Panc1 (cell line): Measurements from ENCODE around the gene NTNG1. TPM values are rescaled to one million over a fixed set of nuclear protein-coding genes. Genes with fewer than 3 reads are reported as not detected.

Experiments used
- ATAC-seq: fragments of 200-7000 bp; cut with Tn5 transposase; 2 replicates; pipeline ENCODE4 v1.9.1; 2020; ENCODE audit warnings: mild to moderate bottlenecking, moderate library complexity
- BruUV-seq: library from RNA; stranded (reverse); fragments of 400-500 nt; replicated peaks from 2 replicates; lab custom pipeline; 2021; lab: Mats Ljungman, UMichigan
- CTCF ChIA-PET: fragments of 300-600 bp; sonication (Branson Sonifier 250); formaldehyde crosslinking; loops from one replicate; lab custom pipeline; 2022; ENCODE audit warnings: antibody characterized with exemption; lab: Charles Lee
- POLR2A ChIA-PET: fragments of 300-600 bp; sonication (Branson Sonifier 250); formaldehyde crosslinking; loops from one replicate; lab custom pipeline; 2022; ENCODE audit warnings: antibody characterized with exemption; lab: Charles Lee
- DNase-seq: peaks from one replicate; pipeline ENCODE4 v3.0.0-alpha.2; 2010; ENCODE audit warnings: low read depth, low spot score
- H3K27ac ChIP-seq: 2 replicates; pipeline ENCODE4 v1.5.1; 2011; ENCODE audit warnings: mild to moderate bottlenecking, low read length, inconsistent platforms
- H3K27me3 ChIP-seq: fragments of 200-500 bp; sonication (Bioruptor generic); 2 replicates; pipeline ENCODE4 v1.6.0; 2014; ENCODE audit warnings: low read length, inconsistent platforms; ENCODE audit not compliant: control insufficient read depth, insufficient read depth
- H3K36me3 ChIP-seq: fragments of 200-500 bp; sonication (Bioruptor generic); 2 replicates; pipeline ENCODE4 v1.5.1; 2014; ENCODE audit warnings: inconsistent platforms, mild to moderate bottlenecking, low read length, moderate library complexity; ENCODE audit not compliant: control insufficient read depth, insufficient read depth
- H3K4me1 ChIP-seq: 2 replicates; pipeline ENCODE4 v1.5.1; 2011; ENCODE audit warnings: inconsistent platforms, mild to moderate bottlenecking, low read length, moderate library complexity; ENCODE audit not compliant: control insufficient read depth, insufficient read depth
- H3K4me3 ChIP-seq, 2 experiments: 2 replicates each; pipeline ENCODE4 v1.5.1; 2011 to 2012; ENCODE audit warnings: low read depth in 2 of 2, low read length in 2 of 2, mild to moderate bottlenecking in 2 of 2, inconsistent platforms in 1 of 2, moderate library complexity in 1 of 2
- H3K9me3 ChIP-seq: fragments of 200-500 bp; sonication (Bioruptor generic); 2 replicates; pipeline ENCODE4 v1.5.1; 2014; ENCODE audit warnings: low read depth, mild to moderate bottlenecking, inconsistent platforms, low read length, moderate library complexity; ENCODE audit not compliant: control insufficient read depth, insufficient read depth
- POLR2AphosphoS5 ChIP-seq: IDR thresholded peaks from 2 replicates; pipeline ENCODE4 v1.6.1; 2012; ENCODE audit warnings: mild to moderate bottlenecking, low read depth, low read length, moderate library complexity
- SIN3A ChIP-seq: IDR thresholded peaks from 2 replicates; pipeline ENCODE4 v1.6.1; 2012; ENCODE audit warnings: low read depth, mild to moderate bottlenecking, low read length, moderate library complexity, borderline replicate concordance; ENCODE audit not compliant: insufficient read depth
- TCF7L2 ChIP-seq: IDR thresholded peaks from 2 replicates; pipeline ENCODE4 v1.6.1; 2011; ENCODE audit warnings: mild to moderate bottlenecking, low read depth, low read length, inconsistent platforms
- in situ Hi-C: cut with HindIII; loops from 2 replicates; pipeline ENCODE4 v1.10.0; 2016; ENCODE audit warnings: low sequenced_read_pairs, low pct_unique_long_range_greater_than_20kb
- intact Hi-C: fragments of 100-400 bp; cut with micrococcal nuclease; formaldehyde crosslinking; loops from one replicate; pipeline ENCODE4 v1.10.0; 2022; ENCODE audit not compliant: unreplicated experiment
- total RNA-seq: library from RNA; stranded (reverse); gene quantifications from one replicate; pipeline ENCODE4 v1.2.1, GENCODE V29; 2021; ENCODE audit not compliant: unreplicated experiment
- TF ChIP-seq, protein P1 (sequence below): fragments of 450-650 bp; IDR thresholded peaks from 2 replicates; pipeline ENCODE4 v1.5.1; 2017; ENCODE audit warnings: mild to moderate bottlenecking
- TF ChIP-seq, protein P2 (sequence below), 2 experiments: IDR thresholded peaks; 2 replicates each; pipeline ENCODE4 v1.6.1; 2011 to 2012; ENCODE audit warnings: low read depth in 2 of 2, control low read depth in 1 of 2, low read length in 1 of 2, mild to moderate bottlenecking in 1 of 2, moderate library complexity in 1 of 2; ENCODE audit not compliant: insufficient read depth in 1 of 2

NTNG1 gene
- total RNA-seq, 1 experiment from 2014 or later, result 0.13 TPM

DNA sequence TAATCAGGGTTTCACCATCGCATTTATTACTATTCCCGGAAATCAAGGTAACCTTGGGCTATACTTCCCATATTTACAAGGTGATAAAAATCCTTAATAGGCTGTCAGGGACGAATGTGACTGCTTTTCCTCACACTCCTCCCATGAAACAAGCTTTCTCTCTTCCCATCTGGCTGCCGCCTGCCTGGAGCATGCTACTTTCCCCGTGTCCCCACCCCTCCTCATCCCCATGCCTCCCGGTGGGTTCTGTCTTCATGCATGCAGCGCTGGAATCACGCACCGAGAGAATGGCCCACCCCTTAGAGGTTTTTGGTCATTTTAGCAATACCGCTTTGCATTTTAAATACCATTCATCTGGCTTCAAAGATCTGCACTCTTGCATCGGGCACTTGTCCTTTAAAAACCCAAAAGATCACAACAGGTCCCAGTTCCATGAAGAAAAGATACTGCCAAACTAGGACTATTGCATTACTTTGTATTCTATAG, 339.1 kb downstream of the NTNG1 start:
- Histone ChIP-seq H3K27me3 (no peaks in the 10 kb centered on the region), H3K4me1 (no peaks in the 10 kb centered on the region), H3K27ac (no peak overlapping the region), H3K9me3 (no peaks in the 10 kb centered on the region), H3K36me3 (no peaks in the 10 kb centered on the region), H3K4me3 (no peak overlapping the region)
- DNase-seq (no peak), ATAC-seq (no peak)
- intact Hi-C loops, result no loop called here
- no TSS peak for BruUV-seq
- in situ Hi-C loops, result no loop called here
- TF ChIP-seq TCF7L2, result no peak
- TF ChIP-seq SIN3A, result no peak
- TF ChIP-seq, protein P1, sequence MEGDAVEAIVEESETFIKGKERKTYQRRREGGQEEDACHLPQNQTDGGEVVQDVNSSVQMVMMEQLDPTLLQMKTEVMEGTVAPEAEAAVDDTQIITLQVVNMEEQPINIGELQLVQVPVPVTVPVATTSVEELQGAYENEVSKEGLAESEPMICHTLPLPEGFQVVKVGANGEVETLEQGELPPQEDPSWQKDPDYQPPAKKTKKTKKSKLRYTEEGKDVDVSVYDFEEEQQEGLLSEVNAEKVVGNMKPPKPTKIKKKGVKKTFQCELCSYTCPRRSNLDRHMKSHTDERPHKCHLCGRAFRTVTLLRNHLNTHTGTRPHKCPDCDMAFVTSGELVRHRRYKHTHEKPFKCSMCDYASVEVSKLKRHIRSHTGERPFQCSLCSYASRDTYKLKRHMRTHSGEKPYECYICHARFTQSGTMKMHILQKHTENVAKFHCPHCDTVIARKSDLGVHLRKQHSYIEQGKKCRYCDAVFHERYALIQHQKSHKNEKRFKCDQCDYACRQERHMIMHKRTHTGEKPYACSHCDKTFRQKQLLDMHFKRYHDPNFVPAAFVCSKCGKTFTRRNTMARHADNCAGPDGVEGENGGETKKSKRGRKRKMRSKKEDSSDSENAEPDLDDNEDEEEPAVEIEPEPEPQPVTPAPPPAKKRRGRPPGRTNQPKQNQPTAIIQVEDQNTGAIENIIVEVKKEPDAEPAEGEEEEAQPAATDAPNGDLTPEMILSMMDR, result no peak
- TF ChIP-seq POLR2AphosphoS5, result no peak
- TF ChIP-seq, protein P2, sequence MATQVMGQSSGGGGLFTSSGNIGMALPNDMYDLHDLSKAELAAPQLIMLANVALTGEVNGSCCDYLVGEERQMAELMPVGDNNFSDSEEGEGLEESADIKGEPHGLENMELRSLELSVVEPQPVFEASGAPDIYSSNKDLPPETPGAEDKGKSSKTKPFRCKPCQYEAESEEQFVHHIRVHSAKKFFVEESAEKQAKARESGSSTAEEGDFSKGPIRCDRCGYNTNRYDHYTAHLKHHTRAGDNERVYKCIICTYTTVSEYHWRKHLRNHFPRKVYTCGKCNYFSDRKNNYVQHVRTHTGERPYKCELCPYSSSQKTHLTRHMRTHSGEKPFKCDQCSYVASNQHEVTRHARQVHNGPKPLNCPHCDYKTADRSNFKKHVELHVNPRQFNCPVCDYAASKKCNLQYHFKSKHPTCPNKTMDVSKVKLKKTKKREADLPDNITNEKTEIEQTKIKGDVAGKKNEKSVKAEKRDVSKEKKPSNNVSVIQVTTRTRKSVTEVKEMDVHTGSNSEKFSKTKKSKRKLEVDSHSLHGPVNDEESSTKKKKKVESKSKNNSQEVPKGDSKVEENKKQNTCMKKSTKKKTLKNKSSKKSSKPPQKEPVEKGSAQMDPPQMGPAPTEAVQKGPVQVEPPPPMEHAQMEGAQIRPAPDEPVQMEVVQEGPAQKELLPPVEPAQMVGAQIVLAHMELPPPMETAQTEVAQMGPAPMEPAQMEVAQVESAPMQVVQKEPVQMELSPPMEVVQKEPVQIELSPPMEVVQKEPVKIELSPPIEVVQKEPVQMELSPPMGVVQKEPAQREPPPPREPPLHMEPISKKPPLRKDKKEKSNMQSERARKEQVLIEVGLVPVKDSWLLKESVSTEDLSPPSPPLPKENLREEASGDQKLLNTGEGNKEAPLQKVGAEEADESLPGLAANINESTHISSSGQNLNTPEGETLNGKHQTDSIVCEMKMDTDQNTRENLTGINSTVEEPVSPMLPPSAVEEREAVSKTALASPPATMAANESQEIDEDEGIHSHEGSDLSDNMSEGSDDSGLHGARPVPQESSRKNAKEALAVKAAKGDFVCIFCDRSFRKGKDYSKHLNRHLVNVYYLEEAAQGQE (IDR thresholded peaks at IDR 0.05; ENCODE audit: insufficient read depth in 1 of 2, low read depth in 2 of 2, low read length in 1 of 2), result no peak
- CTCF ChIA-PET, result no interaction called here
- POLR2A ChIA-PET, result no interaction called here

DNA sequence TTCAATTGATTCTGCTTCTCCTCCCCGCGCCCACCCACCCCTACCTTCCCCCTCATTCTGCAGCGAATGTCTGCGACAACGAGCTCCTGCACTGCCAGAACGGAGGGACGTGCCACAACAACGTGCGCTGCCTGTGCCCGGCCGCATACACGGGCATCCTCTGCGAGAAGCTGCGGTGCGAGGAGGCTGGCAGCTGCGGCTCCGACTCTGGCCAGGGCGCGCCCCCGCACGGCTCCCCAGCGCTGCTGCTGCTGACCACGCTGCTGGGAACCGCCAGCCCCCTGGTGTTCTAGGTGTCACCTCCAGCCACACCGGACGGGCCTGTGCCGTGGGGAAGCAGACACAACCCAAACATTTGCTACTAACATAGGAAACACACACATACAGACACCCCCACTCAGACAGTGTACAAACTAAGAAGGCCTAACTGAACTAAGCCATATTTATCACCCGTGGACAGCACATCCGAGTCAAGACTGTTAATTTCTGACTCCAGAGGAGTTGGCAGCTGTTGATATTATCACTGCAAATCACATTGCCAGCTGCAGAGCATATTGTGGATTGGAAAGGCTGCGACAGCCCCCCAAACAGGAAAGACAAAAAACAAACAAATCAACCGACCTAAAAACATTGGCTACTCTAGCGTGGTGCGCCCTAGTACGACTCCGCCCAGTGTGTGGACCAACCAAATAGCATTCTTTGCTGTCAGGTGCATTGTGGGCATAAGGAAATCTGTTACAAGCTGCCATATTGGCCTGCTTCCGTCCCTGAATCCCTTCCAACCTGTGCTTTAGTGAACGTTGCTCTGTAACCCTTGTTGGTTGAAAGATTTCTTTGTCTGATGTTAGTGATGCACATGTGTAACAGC, 339.9 kb downstream of the NTNG1 start:
- Histone ChIP-seq H3K9me3 (no peaks in the 10 kb centered on the region), H3K36me3 (no peaks in the 10 kb centered on the region), H3K27me3 (no peaks in the 10 kb centered on the region), H3K27ac (no peak overlapping the region), H3K4me1 (no peaks in the 10 kb centered on the region), H3K4me3 (no peak overlapping the region)
- intact Hi-C loops (no loop called here), in situ Hi-C loops (no loop called here)
- DNase-seq, result no peak
- TF ChIP-seq SIN3A (no peak), POLR2AphosphoS5 (no peak), TCF7L2 (no peak)
- TF ChIP-seq, protein P2 (IDR thresholded peaks at IDR 0.05; ENCODE audit: insufficient read depth in 1 of 2, low read depth in 2 of 2, low read length in 1 of 2), result no peak
- no peak for ATAC-seq
- ChIA-PET POLR2A (no interaction called here), CTCF (no interaction called here)
- BruUV-seq, result no TSS peak
